GM10248 (cell line): ENCODE data around the gene DDX54.

Experiments used
- CTCF ChIA-PET: fragments of 300-600 bp; sonication (Branson Sonifier 250); formaldehyde crosslinking; extraction: SDS; loops from one replicate; lab custom pipeline; 2021; ENCODE audit warnings: antibody characterized with exemption; lab: Yijun Ruan, JAX
- POLR2A ChIA-PET: fragments of 350-650 bp; sonication (Branson Sonifier 250); formaldehyde crosslinking; extraction: SDS; loops from one replicate; lab custom pipeline; 2020; ENCODE audit warnings: antibody characterized with exemption; lab: Yijun Ruan, JAX
- DNase-seq: peaks from one replicate; pipeline ENCODE4 v3.0.0; 2012; ENCODE audit errors: extremely low spot score
- CTCF ChIP-seq: IDR thresholded peaks from 2 replicates; pipeline ENCODE4 v1.5.1; 2012; ENCODE audit warnings: mild to moderate bottlenecking, low read depth; ENCODE audit errors: extremely low read depth, missing control alignments, control extremely low read depth

Gene DDX54

GRCh38 chr12:113204804-113205203, 19.5 kb upstream of the DDX54 start:
- CTCF ChIA-PET = interaction anchor here (1.0 to 2.5 kb wide), 6 partner anchors 9 to 41 kb away, joined by 3 to 9 read pairs (median 5); partner anchors contain the start of gene TPCN1
- no peak for TF ChIP-seq CTCF
- no peak for DNase-seq
- POLR2A ChIA-PET = interaction anchor here (0.6 kb wide), 1 partner anchor 17 kb away, joined by 4 read pairs; no protein-coding TSS in a partner anchor

- ChIA-PET POLR2A (interaction anchor here (0.8 to 1.4 kb wide), 2 partner anchors 17 to 36 kb away, joined by 3 to 4 read pairs; partner anchors contain the start of gene TPCN1), CTCF (interaction anchor here (1.0 to 2.5 kb wide), 8 partner anchors 9 to 42 kb away, joined by 3 to 9 read pairs (median 4); partner anchors contain the start of gene TPCN1)
- DNase-seq = no peak
- no peak for TF ChIP-seq CTCF
These were observed 18.8 kb upstream of the DDX54 start for GRCh38 chr12:113203852-113204760.

GRCh38 chr12:113202300-113203075, 17.2 kb upstream of the DDX54 start:
- ChIA-PET CTCF (interaction anchor here (1.0 to 2.1 kb wide), 5 partner anchors 11 to 33 kb away, joined by 3 to 6 read pairs (median 3); partner anchors contain the start of gene TPCN1), POLR2A (interaction anchor here (1.4 kb wide), 1 partner anchor 19 kb away, joined by 4 read pairs; the partner anchor contains the start of gene TPCN1)
- no peak for DNase-seq
- no peak for TF ChIP-seq CTCF

GRCh38 chr12:113201187-113202177, 16.2 kb upstream of the DDX54 start:
- ChIA-PET CTCF (interaction anchor here (1.0 to 2.1 kb wide), 4 partner anchors 10 to 21 kb away, joined by 3 to 6 read pairs (median 4); partner anchors contain the start of gene TPCN1), POLR2A (interaction anchor here (0.5 to 1.0 kb wide), 2 partner anchors 18 to 28 kb away, joined by 3 to 4 read pairs; no protein-coding TSS in a partner anchor)
- TF ChIP-seq CTCF = no peak
- peak; percentile 11 for DNase-seq

DNA sequence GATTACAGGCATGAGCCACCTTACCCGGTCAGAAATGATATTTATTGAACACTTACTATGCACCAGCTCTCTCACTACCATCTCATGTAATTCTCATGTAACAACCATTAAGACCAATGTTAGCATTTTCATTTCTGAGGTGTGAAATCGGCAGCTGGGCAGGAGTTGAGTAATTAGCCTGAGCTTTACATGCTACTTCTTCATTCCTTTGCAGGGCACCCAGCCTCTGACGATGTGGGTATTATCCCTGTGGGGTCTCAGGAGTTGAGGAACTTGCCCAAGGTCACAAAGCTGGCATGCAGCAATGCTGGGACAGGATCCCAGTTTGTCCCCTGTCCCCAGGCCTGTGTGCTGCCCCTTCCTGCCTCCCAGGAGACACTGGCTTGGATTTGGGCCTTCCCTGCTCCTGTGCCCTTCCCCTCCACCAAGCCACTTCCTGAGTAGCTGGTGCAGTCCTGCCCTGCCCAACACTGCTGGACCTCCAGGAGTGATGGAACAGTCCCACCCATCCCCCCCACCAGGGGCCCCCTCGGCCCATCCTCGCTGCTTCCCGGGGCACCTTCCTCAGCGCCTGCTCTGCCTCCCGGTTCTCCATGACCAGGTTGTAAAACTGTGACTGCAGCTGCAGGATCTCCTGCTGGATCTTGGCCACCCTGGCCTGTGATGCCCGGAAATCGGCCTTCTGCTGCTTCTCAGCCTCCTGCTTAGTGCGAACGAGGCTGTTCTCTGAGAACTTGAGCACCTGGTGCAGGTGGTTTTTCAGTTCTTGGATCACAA, 14.9 kb upstream of the DDX54 start:
- DNase-seq = no peak
- POLR2A ChIA-PET = interaction anchor here (0.7 to 1.0 kb wide), 2 partner anchors 21 to 29 kb away, joined by 4 to 6 read pairs; partner anchors contain the start of gene TPCN1
- no peak for TF ChIP-seq CTCF
- CTCF ChIA-PET = interaction anchor here (1.1 to 1.5 kb wide), 3 partner anchors 13 to 26 kb away, joined by 3 to 4 read pairs (median 3); no protein-coding TSS in a partner anchor
